ENCODE data around the gene DNER.
"Not testable (repeated sequence)": the region's sequence is repeated elsewhere in the genome, so short reads cannot be mapped to it uniquely, and the experiment has no call there.

DNER gene

GRCh38 chr2:229563388-229563787, 151.0 kb downstream of the DNER start:
- no peak for DNase-seq (ENCODE audit: low read depth)

GRCh38 chr2:229562472-229563127, 151.8 kb downstream of the DNER start:
- DNase-seq (ENCODE audit: low read depth), result no peak

- DNase-seq (ENCODE audit: low read depth), result no peak
Measured at GRCh38 chr2:229559986-229560385, 154.4 kb downstream of the DNER start.

- no peak for DNase-seq (ENCODE audit: low read depth)
Measured at GRCh38 chr2:229553091-229553490, 161.3 kb downstream of the DNER start.

GRCh38 chr2:229543176-229543873, 171.0 kb downstream of the DNER start:
- no peak for DNase-seq (ENCODE audit: low read depth)

GRCh38 chr2:229539628-229540027, 174.7 kb downstream of the DNER start:
- DNase-seq (ENCODE audit: low read depth), result no peak

- no peak for DNase-seq (ENCODE audit: low read depth)
Measured at GRCh38 chr2:229531594-229531993, 182.8 kb downstream of the DNER start.

GRCh38 chr2:229530434-229530833, 183.9 kb downstream of the DNER start:
- no peak for DNase-seq (ENCODE audit: low read depth)

- no peak for DNase-seq (ENCODE audit: low read depth)
Measured at GRCh38 chr2:229528846-229529245, 185.5 kb downstream of the DNER start.

- DNase-seq (ENCODE audit: low read depth), result no peak
Measured at GRCh38 chr2:229526951-229527350, 187.4 kb downstream of the DNER start.

GRCh38 chr2:229524799-229525198, 189.6 kb downstream of the DNER start:
- DNase-seq (ENCODE audit: low read depth), result no peak

- DNase-seq (ENCODE audit: low read depth), result no peak
Measured at GRCh38 chr2:229523663-229524062, 190.7 kb downstream of the DNER start.

GRCh38 chr2:229521576-229521975, 192.8 kb downstream of the DNER start:
- DNase-seq (ENCODE audit: low read depth), result no peak

GRCh38 chr2:229520691-229521096, 193.7 kb downstream of the DNER start:
- no peak for DNase-seq (ENCODE audit: low read depth)

- DNase-seq (ENCODE audit: low read depth), result no peak
Measured at GRCh38 chr2:229519655-229520430, 194.5 kb downstream of the DNER start.

GRCh38 chr2:229514273-229514895, 200.0 kb downstream of the DNER start:
- no peak for DNase-seq (ENCODE audit: low read depth)

- no peak for DNase-seq (ENCODE audit: low read depth)
Measured at GRCh38 chr2:229511524-229511923, 202.8 kb downstream of the DNER start.

- not testable (repeated sequence) for DNase-seq (ENCODE audit: low read depth)
Measured at GRCh38 chr2:229506699-229507098, 207.7 kb downstream of the DNER start.

- no peak for DNase-seq (ENCODE audit: low read depth)
Measured at GRCh38 chr2:229501051-229501794, 213.1 kb downstream of the DNER start.

- no peak for DNase-seq (ENCODE audit: low read depth)
Measured at GRCh38 chr2:229492034-229492433, 222.3 kb downstream of the DNER start.

- no peak for DNase-seq (ENCODE audit: low read depth)
Measured at GRCh38 chr2:229490167-229490566, 224.2 kb downstream of the DNER start.

- DNase-seq (ENCODE audit: low read depth), result no peak
Measured at GRCh38 chr2:229489016-229489415, 225.3 kb downstream of the DNER start.

All from GM04504 (cell line).